NCI-H1048 (cell line): ENCODE measurements around the gene FSIP1.

ENCODE experiments used
- DNase-seq: peaks from one replicate; lab custom pipeline; 2025; lab: John Stamatoyannopoulos, UW

Gene FSIP1

GRCh38 chr15:39593656-39594445, 188.8 kb downstream of the FSIP1 start:
- DNase-seq = no peak

DNA sequence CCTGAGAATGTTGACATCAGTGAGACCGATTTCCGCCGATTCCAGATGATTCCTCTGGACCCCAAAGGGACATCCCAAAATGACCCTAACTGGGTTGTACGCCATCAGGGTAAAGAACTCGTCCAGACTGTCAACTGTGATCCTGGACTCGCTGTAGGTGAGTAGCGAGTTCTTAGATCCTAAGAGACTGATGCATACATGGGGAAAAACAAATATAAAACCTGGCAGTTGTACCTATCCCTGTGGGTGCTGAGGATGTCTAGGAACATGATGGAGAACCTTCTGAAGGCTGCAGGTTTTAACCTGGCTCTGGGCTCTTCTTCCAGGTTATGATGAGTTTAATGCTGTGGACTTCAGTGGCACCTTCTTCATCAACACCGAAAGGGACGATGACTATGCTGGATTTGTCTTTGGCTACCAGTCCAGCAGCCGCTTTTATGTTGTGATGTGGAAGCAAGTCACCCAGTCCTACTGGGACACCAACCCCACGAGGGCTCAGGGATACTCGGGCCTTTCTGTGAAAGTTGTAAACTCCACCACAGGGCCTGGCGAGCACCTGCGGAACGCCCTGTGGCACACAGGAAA, 189.5 kb downstream of the FSIP1 start:
- DNase-seq = no peak

DNA sequence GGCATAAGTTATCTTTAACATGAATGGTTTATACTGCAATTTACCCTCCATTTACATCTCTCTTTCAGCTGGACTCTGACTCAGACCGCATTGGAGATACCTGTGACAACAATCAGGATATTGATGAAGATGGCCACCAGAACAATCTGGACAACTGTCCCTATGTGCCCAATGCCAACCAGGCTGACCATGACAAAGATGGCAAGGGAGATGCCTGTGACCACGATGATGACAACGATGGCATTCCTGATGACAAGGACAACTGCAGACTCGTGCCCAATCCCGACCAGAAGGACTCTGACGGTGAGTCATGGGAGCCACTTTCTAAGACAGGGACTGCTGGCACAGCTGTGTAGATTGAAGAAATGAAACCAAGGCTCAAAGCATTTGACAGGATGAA, 190.1 kb downstream of the FSIP1 start:
- DNase-seq = no peak

DNA sequence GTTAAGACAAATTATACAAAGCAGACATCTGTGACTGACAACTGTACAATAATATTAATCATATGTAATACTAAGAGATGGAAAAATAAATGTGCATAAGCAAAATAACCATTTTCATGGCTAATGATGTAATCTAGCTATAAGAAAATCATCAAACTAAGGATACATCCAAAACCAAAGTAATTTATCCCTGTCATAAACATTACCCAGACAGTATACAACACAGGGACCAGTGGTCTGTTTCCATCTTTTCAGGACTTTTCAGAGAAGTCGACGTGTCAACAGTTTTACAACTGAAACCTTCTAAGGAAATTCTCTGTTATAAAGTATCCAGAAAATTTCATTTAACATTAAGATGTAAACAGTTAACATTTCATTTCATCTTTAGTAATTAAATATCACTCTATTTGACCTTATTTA, 190.7 kb downstream of the FSIP1 start:
- no peak for DNase-seq

DNA sequence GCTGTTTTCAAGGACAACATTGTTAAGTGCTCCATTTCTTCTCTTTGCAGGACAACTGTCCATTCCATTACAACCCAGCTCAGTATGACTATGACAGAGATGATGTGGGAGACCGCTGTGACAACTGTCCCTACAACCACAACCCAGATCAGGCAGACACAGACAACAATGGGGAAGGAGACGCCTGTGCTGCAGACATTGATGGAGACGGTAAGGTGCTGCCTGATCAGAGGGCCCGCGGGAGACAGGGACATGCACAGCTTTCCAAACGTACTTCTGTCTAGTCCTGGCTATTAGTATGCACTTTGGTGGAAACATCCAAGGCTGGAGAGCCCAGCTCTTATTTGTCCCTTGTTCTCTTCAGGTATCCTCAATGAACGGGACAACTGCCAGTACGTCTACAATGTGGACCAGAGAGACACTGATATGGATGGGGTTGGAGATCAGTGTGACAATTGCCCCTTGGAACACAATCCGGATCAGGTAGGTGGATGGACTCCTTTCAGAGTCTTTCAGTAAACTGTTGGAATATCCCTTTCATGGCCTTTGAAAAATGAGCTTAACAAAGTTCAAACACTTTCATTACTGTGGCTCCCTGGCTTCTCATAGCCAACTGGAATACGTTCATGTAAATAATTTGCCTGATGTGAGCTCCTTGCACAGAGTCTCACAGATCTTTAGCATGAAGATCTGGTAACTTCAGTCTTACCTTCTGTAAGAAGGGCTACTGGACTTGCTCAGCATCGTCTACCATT, 191.3 kb downstream of the FSIP1 start:
- no peak for DNase-seq

DNA sequence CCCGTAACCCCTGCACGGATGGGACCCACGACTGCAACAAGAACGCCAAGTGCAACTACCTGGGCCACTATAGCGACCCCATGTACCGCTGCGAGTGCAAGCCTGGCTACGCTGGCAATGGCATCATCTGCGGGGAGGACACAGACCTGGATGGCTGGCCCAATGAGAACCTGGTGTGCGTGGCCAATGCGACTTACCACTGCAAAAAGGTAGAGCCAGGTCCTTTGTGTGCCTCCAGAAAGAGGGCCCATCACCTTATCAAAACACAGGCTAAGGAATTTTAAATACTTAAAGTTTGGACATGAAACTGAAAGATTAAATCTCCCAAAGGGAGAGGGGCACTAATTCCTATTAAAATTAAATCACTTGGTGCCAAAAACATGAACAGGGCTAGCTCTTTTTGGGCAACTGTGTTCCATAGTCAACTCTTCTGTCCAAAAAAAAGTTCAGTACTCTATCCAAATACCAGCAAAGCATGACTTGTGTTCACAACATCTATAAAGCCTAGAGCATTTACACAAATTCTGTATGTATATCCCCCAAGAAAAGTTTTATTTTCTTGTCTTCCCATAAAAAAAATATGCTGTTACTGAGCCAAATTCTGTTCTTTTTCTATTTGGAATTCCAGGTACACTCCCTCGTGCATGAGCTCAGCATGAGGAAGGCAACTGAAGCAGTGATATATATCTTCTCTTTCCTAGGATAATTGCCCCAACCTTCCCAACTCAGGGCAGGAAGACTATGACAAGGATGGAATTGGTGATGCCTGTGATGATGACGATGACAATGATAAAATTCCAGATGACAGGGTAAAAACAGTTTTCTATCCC, 192.6 kb downstream of the FSIP1 start:
- DNase-seq = no peak

DNA sequence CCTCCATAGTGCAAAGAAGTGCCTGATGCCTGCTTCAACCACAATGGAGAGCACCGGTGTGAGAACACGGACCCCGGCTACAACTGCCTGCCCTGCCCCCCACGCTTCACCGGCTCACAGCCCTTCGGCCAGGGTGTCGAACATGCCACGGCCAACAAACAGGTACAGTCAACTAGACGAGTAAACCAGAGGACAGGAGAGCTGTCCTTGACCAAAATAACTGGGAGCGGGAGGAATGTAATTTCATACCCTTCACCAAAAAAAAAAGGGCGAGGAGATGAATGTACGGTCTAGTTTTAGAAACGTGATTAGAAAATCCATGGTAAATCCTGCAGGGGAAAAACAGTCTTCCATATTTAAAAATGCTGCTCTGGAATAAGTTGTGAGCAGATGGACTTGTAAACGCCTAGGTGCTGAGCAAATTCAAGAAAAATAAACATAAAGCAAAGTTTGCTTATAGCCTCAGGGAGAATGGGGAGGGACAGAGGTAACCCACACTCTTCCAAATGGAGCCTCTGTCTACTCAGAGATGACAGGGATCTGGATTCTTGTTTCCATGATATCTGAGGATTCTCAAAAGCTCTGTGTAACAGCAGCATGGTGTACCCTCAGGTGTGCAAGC, 193.3 kb downstream of the FSIP1 start:
- DNase-seq = no peak

- DNase-seq = no peak
These were observed 194.0 kb downstream of the FSIP1 start for GRCh38 chr15:39588531-39589192.

GRCh38 chr15:39587731-39588530, 194.7 kb downstream of the FSIP1 start:
- no peak for DNase-seq

- no peak for DNase-seq
These were observed 195.4 kb downstream of the FSIP1 start for GRCh38 chr15:39587096-39587721.

DNA sequence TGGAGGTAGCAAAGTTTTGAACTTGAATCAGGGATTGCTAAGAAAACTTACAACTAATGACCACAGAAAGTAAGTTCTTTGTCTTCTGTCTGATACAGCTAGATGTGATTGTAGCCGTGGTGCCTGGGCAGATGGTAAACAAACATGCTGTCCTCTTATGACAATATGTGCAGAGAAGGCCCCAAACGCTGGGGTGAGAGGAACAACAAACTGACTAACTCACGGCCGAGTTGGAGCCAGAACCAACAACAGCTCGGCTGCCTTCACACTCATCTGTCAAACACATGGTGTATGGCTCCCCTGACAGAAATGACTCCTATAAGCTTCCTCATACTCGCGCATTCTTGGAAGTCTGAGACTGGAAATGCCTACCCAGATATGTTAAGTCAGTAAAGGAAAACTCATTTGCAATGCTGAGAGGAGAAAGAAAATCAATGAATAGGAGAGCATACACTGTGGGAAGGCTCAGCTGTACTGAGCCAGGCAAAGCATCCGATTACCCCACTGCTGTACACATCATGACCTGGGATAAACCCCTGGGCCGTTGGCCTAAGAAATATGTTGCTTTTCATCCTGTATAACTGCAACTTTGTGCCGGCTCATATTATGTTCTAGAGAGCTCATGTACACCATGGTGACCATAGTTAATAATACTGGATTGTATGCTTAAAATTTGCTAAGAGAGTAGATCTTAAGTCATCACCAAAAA, 196.1 kb downstream of the FSIP1 start:
- DNase-seq = no peak

- no peak for DNase-seq
These were observed 196.8 kb downstream of the FSIP1 start for GRCh38 chr15:39585871-39586301.

GRCh38 chr15:39585389-39585841, 197.2 kb downstream of the FSIP1 start:
- DNase-seq = no peak

GRCh38 chr15:39584662-39585388, 197.8 kb downstream of the FSIP1 start:
- no peak for DNase-seq

DNA sequence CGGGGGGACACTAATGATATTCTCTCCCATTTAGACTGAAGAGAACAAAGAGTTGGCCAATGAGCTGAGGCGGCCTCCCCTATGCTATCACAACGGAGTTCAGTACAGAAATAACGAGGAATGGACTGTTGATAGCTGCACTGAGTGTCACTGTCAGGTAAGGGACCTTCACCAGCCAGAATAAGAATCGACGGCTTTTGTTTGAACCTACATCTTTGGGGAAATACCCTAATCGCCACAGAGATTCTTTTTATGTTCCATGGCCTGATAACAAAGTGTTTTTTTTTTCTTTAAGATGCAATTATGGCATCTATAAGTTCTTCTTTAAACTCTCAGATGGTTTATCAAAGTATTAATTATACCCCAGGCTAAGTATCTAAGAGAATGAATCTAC, 198.4 kb downstream of the FSIP1 start:
- no peak for DNase-seq

DNA sequence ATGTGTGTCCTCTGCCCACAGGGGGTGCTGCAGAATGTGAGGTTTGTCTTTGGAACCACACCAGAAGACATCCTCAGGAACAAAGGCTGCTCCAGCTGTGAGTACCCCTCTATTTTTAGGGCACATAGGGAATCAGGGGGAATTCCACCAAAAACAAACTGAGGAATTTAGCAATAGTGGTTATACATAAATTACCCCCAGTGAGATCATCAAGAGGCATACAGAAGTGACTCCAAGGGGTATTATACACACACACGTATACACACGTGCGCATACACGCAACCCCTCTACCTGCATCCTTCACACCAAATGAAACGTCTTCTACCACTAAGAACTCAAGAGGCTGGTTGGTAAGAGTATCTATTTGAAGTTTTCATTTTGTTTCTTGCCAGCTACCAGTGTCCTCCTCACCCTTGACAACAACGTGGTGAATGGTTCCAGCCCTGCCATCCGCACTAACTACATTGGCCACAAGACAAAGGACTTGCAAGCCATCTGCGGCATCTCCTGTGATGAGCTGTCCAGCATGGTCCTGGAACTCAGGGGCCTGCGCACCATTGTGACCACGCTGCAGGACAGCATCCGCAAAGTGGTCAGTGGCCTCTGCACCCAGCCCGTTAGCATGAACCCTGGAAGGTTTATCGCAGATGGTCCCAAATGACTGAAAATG, 198.9 kb downstream of the FSIP1 start:
- DNase-seq = no peak

- DNase-seq = no peak
These were observed 199.6 kb downstream of the FSIP1 start for GRCh38 chr15:39582977-39583595.
